ENCODE measurements around the gene EAPP. TPM values are rescaled to one million over a fixed set of nuclear protein-coding genes. Genes with fewer than 3 reads are reported as not detected.
"Not testable (repeated sequence)": the region's sequence is repeated elsewhere in the genome, so short reads cannot be mapped to it uniquely, and the experiment has no call there.

Gene EAPP
- total and polyA plus RNA-seq, 2 experiments from 2014 or later: 25.0 to 53.6 TPM

DNA sequence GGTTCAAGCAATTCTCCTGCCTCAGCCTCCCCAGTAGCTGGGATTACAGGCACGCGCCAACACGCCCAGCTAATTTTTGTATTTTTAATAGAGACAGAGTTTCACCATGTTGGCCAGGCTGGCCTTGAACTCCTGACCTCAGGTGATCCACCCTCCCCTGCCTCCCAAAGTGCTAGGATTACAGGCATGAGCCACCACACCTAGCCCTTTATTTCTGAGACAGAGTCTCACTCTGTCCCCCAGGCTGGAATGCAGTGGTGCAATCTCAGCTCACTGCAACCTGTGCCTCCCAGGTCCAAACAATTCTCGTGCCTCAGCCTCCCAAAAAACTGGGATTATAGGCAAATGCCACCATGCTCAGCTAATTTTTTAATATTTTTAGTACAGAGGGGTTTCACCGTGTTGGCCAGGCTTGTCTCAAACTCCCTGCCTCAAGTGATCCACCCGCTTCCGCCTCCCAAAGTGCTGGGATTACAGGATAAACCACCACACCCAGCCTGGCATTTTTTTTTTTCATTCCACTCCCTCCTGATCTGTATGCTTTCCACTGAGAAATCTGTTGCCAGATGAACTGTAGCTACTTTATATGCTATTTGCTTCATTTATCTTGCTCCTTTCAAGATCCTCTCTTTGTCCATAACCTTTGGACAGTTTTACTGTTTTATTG lies 19.1 kb downstream of the EAPP start:
- not testable (repeated sequence) for H3K4me2 ChIP-seq; H3K9me3 Mint-ChIP-seq; H3K79me2 ChIP-seq (replicated peaks; ENCODE audit: insufficient read depth); H3K4me3 ChIP-seq; H3K4me3 Mint-ChIP-seq; H3K9me2 ChIP-seq (ENCODE audit: insufficient read depth); H3K27me3 Mint-ChIP-seq (ENCODE audit: insufficient read depth, low read depth, poor library complexity); H3F3A ChIP-seq (replicated peaks; ENCODE audit: low read depth); H4K20me1 ChIP-seq (replicated peaks; ENCODE audit: insufficient read depth); H2AFZ ChIP-seq; DNase-seq (ENCODE audit: low spot score); ATAC-seq; H3K4me1 Mint-ChIP-seq; H3K27me3 ChIP-seq (ENCODE audit: insufficient read depth); H3K27ac Mint-ChIP-seq; H3K4me1 ChIP-seq (ENCODE audit: insufficient read depth)
- H3K36me3 ChIP-seq (ENCODE audit: insufficient read depth): peaks cover 37% of the 10 kb centered on the region
- 0 out of 2 replicates have a peak overlapping the region, but pooled peaks have one; percentile 55 for H3K27ac ChIP-seq (ENCODE audit: low read depth)
- peaks cover 64% of the 10 kb centered on the region for H3K36me3 Mint-ChIP-seq (ENCODE audit: low read depth)

DNA sequence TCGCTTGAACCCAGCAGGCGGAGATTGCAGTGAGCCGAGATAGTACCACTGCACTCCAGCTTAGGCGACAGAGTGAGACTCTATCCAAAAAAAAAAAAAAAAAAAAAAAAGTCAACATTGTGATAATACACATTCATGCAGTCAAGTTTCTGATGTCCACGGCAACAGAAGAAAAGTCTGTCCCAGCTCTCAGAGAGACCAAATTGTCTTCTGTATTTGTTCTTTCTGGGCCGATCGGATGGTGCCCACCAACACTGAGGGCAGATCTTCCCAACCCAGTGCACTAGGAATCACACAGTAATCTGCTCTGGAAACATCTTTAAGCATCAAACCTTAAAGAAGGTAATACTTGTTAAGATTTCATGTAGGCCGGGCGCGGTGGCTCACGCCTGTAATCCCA lies 31.6 kb downstream of the EAPP start:
- Histone ChIP-seq H3K79me2 (replicated peaks; ENCODE audit: insufficient read depth) (no peaks in the 10 kb centered on the region), H3F3A (replicated peaks; ENCODE audit: low read depth) (no peaks in the 10 kb centered on the region), H3K27me3 (ENCODE audit: insufficient read depth) (no peaks in the 10 kb centered on the region), H3K27ac (ENCODE audit: low read depth) (no peak overlapping the region), H2AFZ (no peak overlapping the region), H4K20me1 (replicated peaks; ENCODE audit: insufficient read depth) (no peaks in the 10 kb centered on the region), H3K4me1 (ENCODE audit: insufficient read depth) (peaks cover 6% of the 10 kb centered on the region), H3K36me3 (ENCODE audit: insufficient read depth) (no peaks in the 10 kb centered on the region), H3K4me3 (no peak overlapping the region), H3K4me2 (no peak overlapping the region), H3K9me2 (ENCODE audit: insufficient read depth) (no peaks in the 10 kb centered on the region)
- no peaks in the 10 kb centered on the region; the same call in 2 of the 3 replicates for H3K9me3 Mint-ChIP-seq
- H3K27me3 Mint-ChIP-seq (ENCODE audit: insufficient read depth, low read depth, poor library complexity): peaks cover 3% of the 10 kb centered on the region
- ATAC-seq: no peak
- H3K27ac Mint-ChIP-seq: no peak overlapping the region
- DNase-seq (ENCODE audit: low spot score): no peak
- no peaks in the 10 kb centered on the region for H3K36me3 Mint-ChIP-seq (ENCODE audit: low read depth)
- H3K4me1 Mint-ChIP-seq: peaks cover 4% of the 10 kb centered on the region; the same call in 2 of the 3 replicates
- no peak overlapping the region for H3K4me3 Mint-ChIP-seq
- TF ChIP-seq STAT1 (IDR thresholded peaks at IDR 0.05; ENCODE audit: unreplicated experiment) (no peak), JUNB (IDR thresholded peaks at IDR 0.05; ENCODE audit: unreplicated experiment) (no peak), EZH2phosphoT487 (IDR thresholded peaks at IDR 0.05; ENCODE audit: unreplicated experiment) (no peak), EZH2 (IDR thresholded peaks at IDR 0.05; ENCODE audit: low read depth, unreplicated experiment) (no peak), NANOG (IDR thresholded peaks at IDR 0.05; ENCODE audit: borderline replicate concordance) (no peak), CREB1 (CRISPR knock-in tag; IDR thresholded peaks at IDR 0.05; ENCODE audit: low read depth) (no peak)
- TF ChIP-seq, protein P1, sequence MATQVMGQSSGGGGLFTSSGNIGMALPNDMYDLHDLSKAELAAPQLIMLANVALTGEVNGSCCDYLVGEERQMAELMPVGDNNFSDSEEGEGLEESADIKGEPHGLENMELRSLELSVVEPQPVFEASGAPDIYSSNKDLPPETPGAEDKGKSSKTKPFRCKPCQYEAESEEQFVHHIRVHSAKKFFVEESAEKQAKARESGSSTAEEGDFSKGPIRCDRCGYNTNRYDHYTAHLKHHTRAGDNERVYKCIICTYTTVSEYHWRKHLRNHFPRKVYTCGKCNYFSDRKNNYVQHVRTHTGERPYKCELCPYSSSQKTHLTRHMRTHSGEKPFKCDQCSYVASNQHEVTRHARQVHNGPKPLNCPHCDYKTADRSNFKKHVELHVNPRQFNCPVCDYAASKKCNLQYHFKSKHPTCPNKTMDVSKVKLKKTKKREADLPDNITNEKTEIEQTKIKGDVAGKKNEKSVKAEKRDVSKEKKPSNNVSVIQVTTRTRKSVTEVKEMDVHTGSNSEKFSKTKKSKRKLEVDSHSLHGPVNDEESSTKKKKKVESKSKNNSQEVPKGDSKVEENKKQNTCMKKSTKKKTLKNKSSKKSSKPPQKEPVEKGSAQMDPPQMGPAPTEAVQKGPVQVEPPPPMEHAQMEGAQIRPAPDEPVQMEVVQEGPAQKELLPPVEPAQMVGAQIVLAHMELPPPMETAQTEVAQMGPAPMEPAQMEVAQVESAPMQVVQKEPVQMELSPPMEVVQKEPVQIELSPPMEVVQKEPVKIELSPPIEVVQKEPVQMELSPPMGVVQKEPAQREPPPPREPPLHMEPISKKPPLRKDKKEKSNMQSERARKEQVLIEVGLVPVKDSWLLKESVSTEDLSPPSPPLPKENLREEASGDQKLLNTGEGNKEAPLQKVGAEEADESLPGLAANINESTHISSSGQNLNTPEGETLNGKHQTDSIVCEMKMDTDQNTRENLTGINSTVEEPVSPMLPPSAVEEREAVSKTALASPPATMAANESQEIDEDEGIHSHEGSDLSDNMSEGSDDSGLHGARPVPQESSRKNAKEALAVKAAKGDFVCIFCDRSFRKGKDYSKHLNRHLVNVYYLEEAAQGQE (IDR thresholded peaks at IDR 0.05; ENCODE audit: unreplicated experiment): no peak
- TF ChIP-seq, protein P2, sequence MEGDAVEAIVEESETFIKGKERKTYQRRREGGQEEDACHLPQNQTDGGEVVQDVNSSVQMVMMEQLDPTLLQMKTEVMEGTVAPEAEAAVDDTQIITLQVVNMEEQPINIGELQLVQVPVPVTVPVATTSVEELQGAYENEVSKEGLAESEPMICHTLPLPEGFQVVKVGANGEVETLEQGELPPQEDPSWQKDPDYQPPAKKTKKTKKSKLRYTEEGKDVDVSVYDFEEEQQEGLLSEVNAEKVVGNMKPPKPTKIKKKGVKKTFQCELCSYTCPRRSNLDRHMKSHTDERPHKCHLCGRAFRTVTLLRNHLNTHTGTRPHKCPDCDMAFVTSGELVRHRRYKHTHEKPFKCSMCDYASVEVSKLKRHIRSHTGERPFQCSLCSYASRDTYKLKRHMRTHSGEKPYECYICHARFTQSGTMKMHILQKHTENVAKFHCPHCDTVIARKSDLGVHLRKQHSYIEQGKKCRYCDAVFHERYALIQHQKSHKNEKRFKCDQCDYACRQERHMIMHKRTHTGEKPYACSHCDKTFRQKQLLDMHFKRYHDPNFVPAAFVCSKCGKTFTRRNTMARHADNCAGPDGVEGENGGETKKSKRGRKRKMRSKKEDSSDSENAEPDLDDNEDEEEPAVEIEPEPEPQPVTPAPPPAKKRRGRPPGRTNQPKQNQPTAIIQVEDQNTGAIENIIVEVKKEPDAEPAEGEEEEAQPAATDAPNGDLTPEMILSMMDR (conservative IDR thresholded peaks at IDR 0.05; ENCODE audit: low read depth in 2 of 2): no peak
- TF ChIP-seq, protein P3, sequence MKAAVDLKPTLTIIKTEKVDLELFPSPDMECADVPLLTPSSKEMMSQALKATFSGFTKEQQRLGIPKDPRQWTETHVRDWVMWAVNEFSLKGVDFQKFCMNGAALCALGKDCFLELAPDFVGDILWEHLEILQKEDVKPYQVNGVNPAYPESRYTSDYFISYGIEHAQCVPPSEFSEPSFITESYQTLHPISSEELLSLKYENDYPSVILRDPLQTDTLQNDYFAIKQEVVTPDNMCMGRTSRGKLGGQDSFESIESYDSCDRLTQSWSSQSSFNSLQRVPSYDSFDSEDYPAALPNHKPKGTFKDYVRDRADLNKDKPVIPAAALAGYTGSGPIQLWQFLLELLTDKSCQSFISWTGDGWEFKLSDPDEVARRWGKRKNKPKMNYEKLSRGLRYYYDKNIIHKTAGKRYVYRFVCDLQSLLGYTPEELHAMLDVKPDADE (IDR thresholded peaks at IDR 0.05): no peak
